ENCODE results near the gene JAZF1. TPM values are rescaled to one million over a fixed set of nuclear protein-coding genes. Genes with fewer than 3 reads are reported as not detected.
"Not testable (repeated sequence)": the region's sequence is repeated elsewhere in the genome, so short reads cannot be mapped to it uniquely, and the experiment has no call there.

JAZF1 gene
- total RNA-seq, 1 experiment from 2014 or later, result 9.1 TPM

DNA sequence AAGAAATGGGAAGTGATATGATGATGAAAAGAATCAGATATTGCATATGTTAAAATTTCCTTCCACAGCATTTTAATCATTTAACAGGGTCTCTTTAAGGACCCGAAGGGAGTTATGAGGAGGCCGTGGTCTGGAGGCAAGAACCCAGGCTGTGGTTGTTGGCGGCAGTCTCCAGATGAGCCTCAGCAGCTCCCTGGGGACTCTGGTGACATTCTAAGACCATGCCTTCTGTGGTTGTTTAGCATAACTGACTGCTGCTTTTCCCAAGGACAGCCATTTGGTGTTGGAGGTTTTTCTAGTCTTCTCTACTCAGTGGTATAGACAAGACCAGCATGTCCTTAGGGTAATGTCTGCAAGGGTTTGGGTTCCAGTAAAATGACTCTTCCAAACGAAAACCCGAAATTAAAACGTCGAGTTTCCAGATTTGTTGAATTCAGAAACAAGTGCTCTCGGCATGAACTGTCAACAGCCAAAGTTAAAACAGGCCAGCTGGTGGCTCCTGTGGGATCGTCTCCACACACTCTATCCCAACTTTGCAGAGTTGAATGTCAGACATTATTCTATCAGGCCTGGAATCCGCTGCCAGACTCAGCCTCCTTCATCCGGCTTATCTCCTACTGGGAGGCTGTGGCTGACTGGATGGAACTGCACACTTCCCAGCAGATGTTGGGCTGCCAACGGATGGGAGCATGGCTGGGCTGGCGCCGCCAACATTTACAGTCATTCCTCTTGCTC is 257.5 kb downstream of the JAZF1 start:
- Histone ChIP-seq H3K23me2 (ENCODE audit: insufficient read length, low read depth, low read length, poor library complexity, severe bottlenecking) (no peaks in the 10 kb centered on the region), H3K79me1 (ENCODE audit: insufficient read depth, low read depth, low read length, poor library complexity, severe bottlenecking) (no peaks in the 10 kb centered on the region), H3K14ac (ENCODE audit: insufficient read depth, low read length) (no peak overlapping the region), H3K18ac (ENCODE audit: insufficient read length, low read depth, low read length) (no peak overlapping the region), H3K23ac (ENCODE audit: insufficient read length, low read depth, low read length) (no peak overlapping the region), H3K56ac (ENCODE audit: insufficient read length, low read depth, low read length) (no peak overlapping the region), H2BK20ac (ENCODE audit: low read depth, low read length, poor library complexity, severe bottlenecking) (no peak overlapping the region), H4K8ac (replicated peaks; ENCODE audit: insufficient read length, low read depth, low read length) (no peak overlapping the region), H3K4ac (ENCODE audit: low read depth, low read length) (no peak overlapping the region), H3T11ph (ENCODE audit: low read length) (no peak overlapping the region), H2BK15ac (ENCODE audit: low read depth, low read length) (no peak overlapping the region), H3K27ac (ENCODE audit: insufficient read length, low read depth, low read length) (no peak overlapping the region), H2BK120ac (ENCODE audit: low read depth, low read length, poor library complexity, severe bottlenecking) (no peak overlapping the region), H3K4me1 (ENCODE audit: insufficient read depth, low read length) (peaks cover 6% of the 10 kb centered on the region; the same call in 1 of the 2 replicates), H2AFZ (ENCODE audit: low read length) (no peak overlapping the region), H2BK12ac (ENCODE audit: insufficient read length, low read depth, low read length) (no peak overlapping the region), H4K5ac (ENCODE audit: insufficient read length, low read depth, low read length) (no peak overlapping the region), H4K91ac (ENCODE audit: insufficient read length, low read depth, low read length) (no peak overlapping the region), H3K27me3 (ENCODE audit: insufficient read depth, low read length) (no peaks in the 10 kb centered on the region), H3K9me3 (ENCODE audit: control insufficient read depth, low read depth, low read length) (no peaks in the 10 kb centered on the region), H2BK5ac (ENCODE audit: insufficient read length, low read length) (no peak overlapping the region), H4K20me1 (ENCODE audit: control insufficient read depth, insufficient read depth, insufficient read length) (no peaks in the 10 kb centered on the region), H3K4me2 (ENCODE audit: insufficient read depth, insufficient read length, low read length) (no peak overlapping the region), H2AK5ac (ENCODE audit: insufficient read length, low read length) (no peak overlapping the region), H3K9ac (ENCODE audit: extremely low read depth, insufficient read length, low read length) (no peak overlapping the region), H3K79me2 (ENCODE audit: insufficient read depth, low read length) (no peaks in the 10 kb centered on the region)
- TF ChIP-seq, protein P1, sequence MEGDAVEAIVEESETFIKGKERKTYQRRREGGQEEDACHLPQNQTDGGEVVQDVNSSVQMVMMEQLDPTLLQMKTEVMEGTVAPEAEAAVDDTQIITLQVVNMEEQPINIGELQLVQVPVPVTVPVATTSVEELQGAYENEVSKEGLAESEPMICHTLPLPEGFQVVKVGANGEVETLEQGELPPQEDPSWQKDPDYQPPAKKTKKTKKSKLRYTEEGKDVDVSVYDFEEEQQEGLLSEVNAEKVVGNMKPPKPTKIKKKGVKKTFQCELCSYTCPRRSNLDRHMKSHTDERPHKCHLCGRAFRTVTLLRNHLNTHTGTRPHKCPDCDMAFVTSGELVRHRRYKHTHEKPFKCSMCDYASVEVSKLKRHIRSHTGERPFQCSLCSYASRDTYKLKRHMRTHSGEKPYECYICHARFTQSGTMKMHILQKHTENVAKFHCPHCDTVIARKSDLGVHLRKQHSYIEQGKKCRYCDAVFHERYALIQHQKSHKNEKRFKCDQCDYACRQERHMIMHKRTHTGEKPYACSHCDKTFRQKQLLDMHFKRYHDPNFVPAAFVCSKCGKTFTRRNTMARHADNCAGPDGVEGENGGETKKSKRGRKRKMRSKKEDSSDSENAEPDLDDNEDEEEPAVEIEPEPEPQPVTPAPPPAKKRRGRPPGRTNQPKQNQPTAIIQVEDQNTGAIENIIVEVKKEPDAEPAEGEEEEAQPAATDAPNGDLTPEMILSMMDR (conservative IDR thresholded peaks at IDR 0.05), result no peak
- Mint-ChIP-seq H3K27me3 (ENCODE audit: low read depth) (no peaks in the 10 kb centered on the region), H3K36me3 (ENCODE audit: insufficient read depth in 1 of 3, low read depth in 3 of 3) (no peaks in the 10 kb centered on the region), H3K4me1 (peaks cover 28 to 33% of the 10 kb centered on the region in 2 experiments), H3K4me3 (no peak overlapping the region), H3K27ac (peak overlapping the region in 1 of 3 experiments; percentile 65; a peak in 1 of 7 replicates), H3K9me3 (no peaks in the 10 kb centered on the region)
- WGBS (ENCODE audit: extremely low coverage, insufficient read length, low lambda C conversion rate), result no CpG with 5 or more reads among the region's 14 CpGs
- DNase-seq, result no peak

DNA sequence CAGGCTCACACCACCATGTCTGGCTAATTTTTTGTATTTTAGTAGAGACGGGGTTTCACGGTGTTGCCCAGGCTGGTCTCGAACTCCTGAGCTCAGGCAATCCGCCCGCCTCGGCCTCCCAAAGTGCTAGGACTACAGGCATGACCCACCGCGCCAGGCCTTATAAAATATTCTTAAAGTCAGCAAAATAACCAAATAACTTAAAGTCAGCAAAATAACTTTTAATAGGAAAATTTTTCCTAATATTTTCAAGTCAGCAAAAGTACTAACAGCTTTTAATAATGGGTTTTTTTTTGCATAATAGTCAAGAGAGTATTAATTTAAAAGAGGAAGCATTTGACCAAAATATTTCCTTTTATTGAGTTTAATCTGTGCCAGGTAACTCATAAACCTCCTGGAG is 258.2 kb downstream of the JAZF1 start:
- H3K4me1 Mint-ChIP-seq, result peaks cover 28 to 33% of the 10 kb centered on the region in 2 experiments
- not testable (repeated sequence) for H3K9ac ChIP-seq (ENCODE audit: extremely low read depth, insufficient read length, low read length); H3K27me3 ChIP-seq (ENCODE audit: insufficient read depth, low read length); H3K4me1 ChIP-seq (ENCODE audit: insufficient read depth, low read length); H2AFZ ChIP-seq (ENCODE audit: low read length); H2AK5ac ChIP-seq (ENCODE audit: insufficient read length, low read length); H3T11ph ChIP-seq (ENCODE audit: low read length); H4K8ac ChIP-seq (replicated peaks; ENCODE audit: insufficient read length, low read depth, low read length); H3K79me1 ChIP-seq (ENCODE audit: insufficient read depth, low read depth, low read length, poor library complexity, severe bottlenecking); H2BK12ac ChIP-seq (ENCODE audit: insufficient read length, low read depth, low read length); H3K4me2 ChIP-seq (ENCODE audit: insufficient read depth, insufficient read length, low read length); H4K20me1 ChIP-seq (ENCODE audit: control insufficient read depth, insufficient read depth, insufficient read length); H2BK120ac ChIP-seq (ENCODE audit: low read depth, low read length, poor library complexity, severe bottlenecking); H3K9me3 ChIP-seq (ENCODE audit: control insufficient read depth, low read depth, low read length); H3K4ac ChIP-seq (ENCODE audit: low read depth, low read length); DNase-seq; H4K5ac ChIP-seq (ENCODE audit: insufficient read length, low read depth, low read length); H3K27ac ChIP-seq (ENCODE audit: insufficient read length, low read depth, low read length); H3K18ac ChIP-seq (ENCODE audit: insufficient read length, low read depth, low read length); H2BK5ac ChIP-seq (ENCODE audit: insufficient read length, low read length); H3K14ac ChIP-seq (ENCODE audit: insufficient read depth, low read length); H3K9me3 Mint-ChIP-seq; H2BK20ac ChIP-seq (ENCODE audit: low read depth, low read length, poor library complexity, severe bottlenecking); H3K36me3 Mint-ChIP-seq (ENCODE audit: insufficient read depth in 1 of 3, low read depth in 3 of 3); H3K4me3 Mint-ChIP-seq; H2BK15ac ChIP-seq (ENCODE audit: low read depth, low read length); H3K27me3 Mint-ChIP-seq (ENCODE audit: low read depth); H3K79me2 ChIP-seq (ENCODE audit: insufficient read depth, low read length); H3K56ac ChIP-seq (ENCODE audit: insufficient read length, low read depth, low read length); H3K23ac ChIP-seq (ENCODE audit: insufficient read length, low read depth, low read length); H4K91ac ChIP-seq (ENCODE audit: insufficient read length, low read depth, low read length); H3K23me2 ChIP-seq (ENCODE audit: insufficient read length, low read depth, low read length, poor library complexity, severe bottlenecking)
- WGBS (ENCODE audit: extremely low coverage, insufficient read length, low lambda C conversion rate), result no CpG with 5 or more reads among the region's 8 CpGs
- 0 out of 7 replicates have a peak overlapping the region, but pooled peaks of 1 of the 3 experiments have one; percentile 65 for H3K27ac Mint-ChIP-seq
